Stimulated activated CD4-positive, alpha-beta T cell treated with anti-CD3 and anti-CD28 coated beads, Interleukin-15, amount 100 ng/mL, for 24 hours (primary cell): ENCODE results near the gene RALGPS1.
"Not testable (repeated sequence)": the region's sequence is repeated elsewhere in the genome, so short reads cannot be mapped to it uniquely, and the experiment has no call there.

Source experiments
- DNase-seq: peaks from one replicate; pipeline ENCODE4 v3.0.0-alpha.2; 2020

RALGPS1 gene

GRCh38 chr9:127140181-127140580, 225.6 kb downstream of the RALGPS1 start:
- no peak for DNase-seq

- no peak for DNase-seq
Observed at GRCh38 chr9:127140842-127141675, 226.5 kb downstream of the RALGPS1 start.

- no peak for DNase-seq
Observed at GRCh38 chr9:127142291-127142690, 227.7 kb downstream of the RALGPS1 start.

- DNase-seq: no peak
Observed at GRCh38 chr9:127142931-127143464, 228.4 kb downstream of the RALGPS1 start.

GRCh38 chr9:127143920-127144465, 229.4 kb downstream of the RALGPS1 start:
- DNase-seq: no peak

- no peak for DNase-seq
Observed at GRCh38 chr9:127144670-127145445, 230.3 kb downstream of the RALGPS1 start.

- not testable (repeated sequence) for DNase-seq
Observed at GRCh38 chr9:127146841-127147240, 232.3 kb downstream of the RALGPS1 start.

GRCh38 chr9:127147251-127147650, 232.7 kb downstream of the RALGPS1 start:
- DNase-seq: no peak

GRCh38 chr9:127148014-127148413, 233.4 kb downstream of the RALGPS1 start:
- no peak for DNase-seq

GRCh38 chr9:127149010-127149409, 234.4 kb downstream of the RALGPS1 start:
- DNase-seq: no peak

- no peak for DNase-seq
Observed at GRCh38 chr9:127149463-127150390, 235.1 kb downstream of the RALGPS1 start.

- DNase-seq: no peak
Observed at GRCh38 chr9:127153501-127153900, 238.9 kb downstream of the RALGPS1 start.

GRCh38 chr9:127154003-127154389, 239.4 kb downstream of the RALGPS1 start:
- DNase-seq: no peak

GRCh38 chr9:127154390-127155191, 240.0 kb downstream of the RALGPS1 start:
- DNase-seq: peak; percentile 38

- DNase-seq: no peak
Observed at GRCh38 chr9:127155314-127155960, 240.9 kb downstream of the RALGPS1 start.

GRCh38 chr9:127158786-127159324, 244.3 kb downstream of the RALGPS1 start:
- no peak for DNase-seq

- DNase-seq: no peak
Observed at GRCh38 chr9:127159325-127159801, 244.8 kb downstream of the RALGPS1 start.

GRCh38 chr9:127159949-127160610, 245.5 kb downstream of the RALGPS1 start:
- DNase-seq: no peak

- DNase-seq: no peak
Observed at GRCh38 chr9:127161081-127161624, 246.6 kb downstream of the RALGPS1 start.
